ENCODE results near the gene NAA35.

GRCh38 chr9:85899388-85899787 lies 41.6 kb upstream of the NAA35 start:
- no peak for TF ChIP-seq EZH2 (IDR thresholded peaks at IDR 0.05; ENCODE audit: insufficient read depth, poor library complexity, severe bottlenecking)
- no peak for TF ChIP-seq EZH2phosphoT487 (IDR thresholded peaks at IDR 0.05; ENCODE audit: insufficient read depth, low read depth)

Data from GM23248 (cell line).